ENCODE measurements around the gene TXNDC16.

The TXNDC16 gene, protein sequence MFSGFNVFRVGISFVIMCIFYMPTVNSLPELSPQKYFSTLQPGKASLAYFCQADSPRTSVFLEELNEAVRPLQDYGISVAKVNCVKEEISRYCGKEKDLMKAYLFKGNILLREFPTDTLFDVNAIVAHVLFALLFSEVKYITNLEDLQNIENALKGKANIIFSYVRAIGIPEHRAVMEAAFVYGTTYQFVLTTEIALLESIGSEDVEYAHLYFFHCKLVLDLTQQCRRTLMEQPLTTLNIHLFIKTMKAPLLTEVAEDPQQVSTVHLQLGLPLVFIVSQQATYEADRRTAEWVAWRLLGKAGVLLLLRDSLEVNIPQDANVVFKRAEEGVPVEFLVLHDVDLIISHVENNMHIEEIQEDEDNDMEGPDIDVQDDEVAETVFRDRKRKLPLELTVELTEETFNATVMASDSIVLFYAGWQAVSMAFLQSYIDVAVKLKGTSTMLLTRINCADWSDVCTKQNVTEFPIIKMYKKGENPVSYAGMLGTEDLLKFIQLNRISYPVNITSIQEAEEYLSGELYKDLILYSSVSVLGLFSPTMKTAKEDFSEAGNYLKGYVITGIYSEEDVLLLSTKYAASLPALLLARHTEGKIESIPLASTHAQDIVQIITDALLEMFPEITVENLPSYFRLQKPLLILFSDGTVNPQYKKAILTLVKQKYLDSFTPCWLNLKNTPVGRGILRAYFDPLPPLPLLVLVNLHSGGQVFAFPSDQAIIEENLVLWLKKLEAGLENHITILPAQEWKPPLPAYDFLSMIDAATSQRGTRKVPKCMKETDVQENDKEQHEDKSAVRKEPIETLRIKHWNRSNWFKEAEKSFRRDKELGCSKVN

GRCh38 chr14:52552063-52552988, at the start of gene TXNDC16, which contains the start of gene GPR137C:
TXNDC16 (minus strand) TSS chr14:52552505; CDS start chr14:52543557, 8,948 bp downstream.
GPR137C (plus strand) TSS chr14:52552836; CDS start chr14:52553148, 312 bp downstream.
- Histone ChIP-seq H3K4me3 (ENCODE audit: low read depth in 1 of 2, low read length in 1 of 2) (peak within 1 kb of the TSS; percentile 78 to 93), H3K4me1 (ENCODE audit: control insufficient read depth in 1 of 2, insufficient read depth in 1 of 2, low read depth in 1 of 2, low read length in 1 of 2) (peaks cover 25% of the 10 kb centered on the region in 2 experiments), H3K27me3 (peaks cover 15% of the 10 kb centered on the region), H3K27ac (peak within 1 kb of the TSS; percentile 97), H3K36me3 (no peaks in the 10 kb centered on the region), H3K9me3 (no peaks in the 10 kb centered on the region)
- TF ChIP-seq CTCF (IDR thresholded peaks at IDR 0.05) = peak; percentile 50

DNA sequence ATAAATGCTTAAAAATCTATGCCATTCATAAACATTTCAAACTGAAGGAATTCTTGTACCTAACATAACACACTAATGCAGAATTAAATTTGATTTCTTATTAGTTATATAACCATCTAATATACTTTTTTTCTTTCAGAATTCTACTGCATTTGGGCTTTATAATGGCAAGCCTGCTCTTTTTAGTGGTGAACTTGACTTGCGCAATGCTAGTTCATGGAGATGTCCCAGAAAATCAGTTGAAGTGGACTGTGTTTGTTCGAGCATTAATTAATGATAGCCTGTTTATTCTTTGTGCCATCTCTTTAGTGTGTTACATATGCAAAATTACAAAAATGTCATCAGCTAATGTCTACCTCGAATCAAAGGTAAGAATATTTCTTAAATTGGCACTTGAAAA, 47.7 kb upstream of the TXNDC16 start:
- no peak for TF ChIP-seq CTCF (IDR thresholded peaks at IDR 0.05)
- H3K4me3 ChIP-seq (ENCODE audit: low read depth in 1 of 2, low read length in 1 of 2) = no peak overlapping the region
- H3K27me3 ChIP-seq = no peaks in the 10 kb centered on the region
- no peaks in the 10 kb centered on the region for H3K36me3 ChIP-seq
- H3K9me3 ChIP-seq = no peaks in the 10 kb centered on the region
- no peaks in the 10 kb centered on the region for H3K4me1 ChIP-seq (ENCODE audit: control insufficient read depth in 1 of 2, insufficient read depth in 1 of 2, low read depth in 1 of 2, low read length in 1 of 2)
- H3K27ac ChIP-seq = no peak overlapping the region

- Histone ChIP-seq H3K4me3 (ENCODE audit: low read depth in 1 of 2, low read length in 1 of 2) (no peak overlapping the region), H3K4me1 (ENCODE audit: control insufficient read depth in 1 of 2, insufficient read depth in 1 of 2, low read depth in 1 of 2, low read length in 1 of 2) (no peaks in the 10 kb centered on the region), H3K27me3 (no peaks in the 10 kb centered on the region), H3K27ac (no peak overlapping the region), H3K9me3 (no peaks in the 10 kb centered on the region), H3K36me3 (no peaks in the 10 kb centered on the region)
- no peak for TF ChIP-seq CTCF (IDR thresholded peaks at IDR 0.05)
Measured at GRCh38 chr14:52598568-52598967, 46.3 kb upstream of the TXNDC16 start.

DNA sequence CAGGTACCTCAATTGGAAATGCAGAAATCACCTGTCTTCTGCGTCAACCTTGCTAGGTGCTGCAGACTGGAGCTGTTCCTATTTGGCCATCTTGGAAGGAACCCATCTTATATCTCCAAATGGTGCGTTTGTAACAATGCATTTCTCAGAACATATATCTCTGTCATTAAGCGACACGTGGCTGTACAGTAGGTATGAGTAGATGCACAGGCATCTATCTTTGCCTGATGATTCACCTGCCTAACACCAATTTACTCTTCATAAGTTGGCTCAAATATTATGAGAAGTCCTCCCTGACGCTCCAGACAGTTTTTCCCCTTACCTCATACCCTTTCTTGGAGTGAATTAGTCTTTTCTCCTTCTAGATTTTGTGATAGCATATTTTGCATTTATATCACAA, 44.6 kb upstream of the TXNDC16 start:
- Histone ChIP-seq H3K27ac (no peak overlapping the region), H3K4me3 (ENCODE audit: low read depth in 1 of 2, low read length in 1 of 2) (no peak overlapping the region), H3K27me3 (no peaks in the 10 kb centered on the region), H3K9me3 (no peaks in the 10 kb centered on the region), H3K36me3 (no peaks in the 10 kb centered on the region), H3K4me1 (ENCODE audit: control insufficient read depth in 1 of 2, insufficient read depth in 1 of 2, low read depth in 1 of 2, low read length in 1 of 2) (no peaks in the 10 kb centered on the region)
- TF ChIP-seq CTCF (IDR thresholded peaks at IDR 0.05) = no peak

DNA sequence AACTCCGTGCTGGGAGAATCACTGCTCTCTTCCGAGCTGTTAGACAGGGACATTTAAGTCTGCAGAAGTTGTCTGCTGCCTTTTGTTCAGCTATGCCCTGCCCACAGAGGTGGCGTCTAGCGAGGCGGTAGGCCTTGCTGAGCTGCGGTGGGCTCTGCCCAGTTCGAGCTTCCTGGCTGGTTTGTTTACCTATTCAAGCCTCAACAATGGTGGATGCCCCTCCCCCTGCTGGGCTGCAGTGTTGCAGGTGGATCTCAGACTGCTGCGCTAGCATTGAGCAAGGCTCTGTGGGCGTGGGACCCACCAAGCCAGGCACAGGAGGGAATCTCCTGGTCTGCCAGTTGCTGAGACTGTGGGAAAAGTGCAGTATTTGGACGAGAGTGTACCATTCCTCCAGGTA, 44.0 kb upstream of the TXNDC16 start:
- no peaks in the 10 kb centered on the region for H3K27me3 ChIP-seq
- H3K36me3 ChIP-seq = no peaks in the 10 kb centered on the region
- TF ChIP-seq CTCF (IDR thresholded peaks at IDR 0.05) = no peak
- no peak overlapping the region for H3K27ac ChIP-seq
- H3K4me3 ChIP-seq (ENCODE audit: low read depth in 1 of 2, low read length in 1 of 2) = no peak overlapping the region
- H3K4me1 ChIP-seq (ENCODE audit: control insufficient read depth in 1 of 2, insufficient read depth in 1 of 2, low read depth in 1 of 2, low read length in 1 of 2) = no peaks in the 10 kb centered on the region
- H3K9me3 ChIP-seq = no peaks in the 10 kb centered on the region
